Measurements from ENCODE around the gene TRIM8.
"Not testable (repeated sequence)": the region's sequence is repeated elsewhere in the genome, so short reads cannot be mapped to it uniquely, and the experiment has no call there.

Gene TRIM8

DNA sequence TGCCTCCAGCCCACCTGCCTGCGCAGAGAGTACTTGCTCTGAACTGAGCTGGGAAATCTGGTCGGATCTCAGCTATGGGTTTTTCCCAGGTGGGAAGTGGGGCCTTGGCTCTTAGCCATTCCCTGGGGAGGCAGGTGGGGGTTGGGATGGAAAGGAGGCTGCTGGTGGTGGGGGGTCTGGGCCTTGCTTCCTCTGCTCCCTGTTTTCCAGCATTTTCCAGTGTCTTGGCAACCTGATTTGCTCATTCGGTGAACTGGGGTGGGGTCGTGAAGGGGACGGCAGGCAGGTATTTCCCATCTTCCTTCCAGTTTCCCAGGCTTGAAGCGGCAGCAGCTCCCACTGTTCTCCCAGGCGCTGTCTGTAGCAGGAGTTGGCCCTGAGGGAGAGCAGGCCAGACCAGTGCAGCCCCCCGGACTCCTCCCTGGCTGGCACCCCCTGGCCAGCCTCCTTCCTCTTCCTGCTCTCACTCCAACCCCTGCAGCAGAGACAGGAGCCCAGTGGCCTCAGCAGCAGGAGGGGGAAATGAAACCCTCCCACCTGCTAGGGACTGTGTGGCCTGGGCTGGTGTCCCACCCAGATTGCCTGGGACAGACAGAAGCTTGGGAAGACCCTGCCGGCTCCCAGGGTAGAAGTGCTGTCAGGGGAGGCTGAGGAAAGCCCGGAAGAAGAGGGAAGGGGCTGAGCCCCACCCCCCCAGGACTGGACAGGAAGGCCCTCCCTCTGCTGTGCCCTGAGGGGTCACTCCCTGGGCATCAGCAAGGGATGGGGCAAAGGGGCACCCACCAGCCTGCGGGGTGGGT lies 6.6 kb downstream of the TRIM8 start:
- no peak for DNase-seq (ENCODE audit: low spot score)

DNA sequence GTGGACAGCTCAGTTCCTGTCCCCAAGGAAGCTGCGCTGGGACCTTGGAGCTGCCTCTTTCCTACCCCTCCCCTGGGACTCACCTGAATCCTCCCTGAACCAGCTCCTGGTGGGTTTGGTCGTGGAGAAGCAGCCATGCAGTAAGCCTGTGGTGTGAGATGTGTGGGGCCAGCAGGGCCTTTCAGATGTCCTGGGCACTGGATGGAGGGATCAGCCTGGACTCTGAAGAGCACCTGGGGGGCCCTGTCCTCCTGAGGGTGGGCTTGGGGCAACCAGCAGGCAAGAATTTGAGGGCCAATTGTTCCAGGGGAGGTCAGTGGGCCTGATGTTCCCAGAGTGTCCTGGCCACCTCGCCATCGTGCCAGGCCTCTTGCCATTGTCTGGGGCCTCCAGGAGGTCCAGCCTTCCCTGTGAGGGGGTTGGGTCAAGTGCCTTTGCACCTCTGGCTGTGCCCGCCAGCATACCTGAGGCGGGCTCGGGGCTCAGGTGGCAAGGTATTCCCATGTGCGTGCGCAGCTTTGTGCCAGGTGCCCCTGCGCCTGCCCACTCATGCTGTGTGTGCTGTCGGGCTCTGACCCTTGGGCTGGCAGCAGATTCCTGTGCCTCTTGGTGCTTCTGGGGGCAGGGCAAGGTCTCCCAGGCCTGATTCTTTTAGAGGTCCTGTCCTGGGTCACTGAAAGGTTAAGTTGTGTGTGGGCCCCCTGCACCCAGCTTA lies 7.3 kb downstream of the TRIM8 start:
- no peak for DNase-seq (ENCODE audit: low spot score)

DNA sequence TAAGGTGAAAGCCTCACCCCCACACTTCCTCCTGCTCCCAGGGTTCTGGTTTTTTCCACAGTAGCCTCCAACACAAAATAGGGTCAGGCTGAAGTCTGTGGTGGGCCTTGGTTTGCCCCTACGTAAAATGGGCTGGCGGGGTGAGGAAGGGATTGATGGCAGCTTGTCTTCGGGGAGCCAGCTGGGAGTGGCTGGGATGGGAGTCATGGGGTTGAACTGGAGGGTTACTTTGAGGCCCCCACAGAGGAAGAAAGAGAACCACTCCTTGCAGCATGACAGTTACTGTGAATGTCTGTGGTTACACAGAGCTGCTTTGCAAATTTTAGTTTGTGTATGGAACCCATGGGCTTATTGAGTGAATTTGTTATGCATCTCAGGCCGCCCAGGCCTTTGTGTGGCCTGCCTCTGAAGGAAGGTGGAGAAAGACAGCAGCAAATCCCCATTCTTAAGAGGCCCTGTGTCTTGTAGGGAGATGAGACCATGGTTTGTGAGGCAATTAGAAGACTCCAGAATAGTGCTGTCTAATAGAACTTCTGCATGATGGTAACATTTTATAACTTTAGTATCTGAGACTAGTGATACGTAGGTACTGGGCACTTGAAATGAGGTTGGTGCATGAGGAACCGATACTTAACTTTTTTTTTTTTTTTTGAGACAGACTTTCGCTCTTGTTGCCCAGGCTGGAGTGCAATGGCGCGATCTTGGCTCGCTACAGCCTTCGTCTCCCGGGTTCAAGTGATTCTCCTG lies 8.1 kb downstream of the TRIM8 start:
- no peak for DNase-seq (ENCODE audit: low spot score)

DNA sequence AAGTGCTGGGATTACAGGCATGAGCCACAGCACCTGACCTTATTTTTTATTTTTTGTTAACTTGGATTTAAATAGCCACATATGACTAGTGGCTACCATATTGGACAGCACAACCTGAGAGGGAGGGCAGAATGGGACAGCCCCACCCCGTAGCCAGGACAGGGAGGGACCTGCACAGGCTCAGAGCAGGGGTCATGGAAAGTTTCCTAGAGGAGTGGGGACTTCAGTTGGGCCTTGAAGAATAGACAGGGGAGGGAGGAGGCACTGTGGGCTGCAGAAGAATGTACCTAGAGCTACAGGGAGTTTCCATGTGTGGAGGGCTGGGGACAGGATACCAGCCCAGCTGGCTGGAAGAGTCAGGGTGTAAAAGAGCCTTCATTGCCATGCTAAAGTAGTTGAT lies 8.8 kb downstream of the TRIM8 start:
- no peak for DNase-seq (ENCODE audit: low spot score)

DNA sequence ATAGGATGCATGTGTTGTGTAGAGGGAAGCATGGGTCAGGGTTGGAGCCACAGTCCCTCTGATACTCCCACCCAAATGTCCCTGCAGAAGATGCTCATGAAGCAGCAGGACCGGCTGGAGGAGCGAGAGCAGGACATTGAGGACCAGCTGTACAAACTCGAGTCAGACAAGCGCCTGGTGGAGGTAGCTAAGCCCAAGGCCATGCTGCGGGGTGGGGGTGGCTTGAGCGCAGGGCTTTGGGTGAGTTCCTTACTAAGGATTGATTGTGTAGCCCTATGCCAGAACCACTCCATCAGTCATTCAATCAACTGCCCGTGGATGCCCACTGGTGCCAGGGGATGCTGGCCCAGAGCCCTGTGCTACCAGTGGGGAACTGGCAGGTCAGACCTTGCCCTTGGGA lies 10.3 kb downstream of the TRIM8 start:
- DNase-seq (ENCODE audit: low spot score), result no peak

DNA sequence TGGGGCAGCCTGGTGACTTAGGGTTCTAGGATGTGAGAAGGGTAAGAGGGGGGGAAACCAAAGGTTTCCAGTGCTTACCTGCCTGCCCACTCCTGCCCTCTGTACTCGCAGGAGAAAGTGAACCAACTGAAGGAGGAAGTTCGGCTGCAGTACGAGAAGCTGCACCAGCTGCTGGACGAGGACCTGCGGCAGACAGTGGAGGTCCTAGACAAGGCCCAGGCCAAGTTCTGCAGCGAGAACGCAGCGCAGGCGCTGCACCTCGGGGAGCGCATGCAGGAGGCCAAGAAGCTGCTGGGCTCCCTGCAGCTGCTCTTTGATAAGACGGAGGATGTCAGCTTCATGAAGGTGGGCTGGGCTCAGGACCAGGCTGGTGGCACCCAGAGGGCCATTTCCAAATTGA lies 10.7 kb downstream of the TRIM8 start:
- no peak for DNase-seq (ENCODE audit: low spot score)

DNA sequence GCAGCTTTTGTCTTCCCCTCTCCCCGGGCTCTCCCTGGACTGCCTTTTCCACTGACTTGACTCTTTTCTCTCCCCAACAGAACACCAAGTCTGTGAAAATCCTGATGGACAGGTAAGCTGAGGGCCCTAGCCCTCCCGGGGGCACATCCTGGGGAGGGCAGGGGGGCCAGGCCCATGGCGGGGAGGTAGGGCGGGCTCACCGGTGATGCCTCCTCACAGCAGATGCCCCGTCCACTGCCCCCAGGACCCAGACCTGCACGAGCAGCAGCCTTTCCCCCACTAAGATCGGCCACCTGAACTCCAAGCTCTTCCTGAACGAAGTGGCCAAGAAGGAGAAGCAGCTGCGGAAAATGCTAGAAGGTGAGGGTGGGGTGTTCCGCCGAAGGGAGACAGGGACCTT lies 11.7 kb downstream of the TRIM8 start:
- DNase-seq (ENCODE audit: low spot score), result no peak

DNA sequence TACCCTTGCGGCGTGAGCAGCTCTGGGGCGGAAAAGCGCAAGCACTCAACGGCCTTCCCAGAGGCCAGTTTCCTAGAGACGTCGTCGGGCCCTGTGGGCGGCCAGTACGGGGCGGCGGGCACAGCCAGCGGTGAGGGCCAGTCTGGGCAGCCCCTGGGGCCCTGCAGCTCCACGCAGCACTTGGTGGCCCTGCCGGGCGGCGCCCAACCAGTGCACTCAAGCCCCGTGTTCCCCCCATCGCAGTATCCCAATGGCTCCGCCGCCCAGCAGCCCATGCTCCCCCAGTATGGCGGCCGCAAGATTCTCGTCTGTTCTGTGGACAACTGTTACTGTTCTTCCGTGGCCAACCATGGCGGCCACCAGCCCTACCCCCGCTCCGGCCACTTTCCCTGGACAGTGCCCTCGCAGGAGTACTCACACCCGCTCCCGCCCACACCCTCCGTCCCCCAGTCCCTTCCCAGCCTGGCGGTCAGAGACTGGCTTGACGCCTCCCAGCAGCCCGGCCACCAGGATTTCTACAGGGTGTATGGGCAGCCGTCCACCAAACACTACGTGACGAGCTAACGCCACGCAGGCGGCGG lies 12.6 kb downstream of the TRIM8 start:
- no peak for DNase-seq (ENCODE audit: low spot score)

DNA sequence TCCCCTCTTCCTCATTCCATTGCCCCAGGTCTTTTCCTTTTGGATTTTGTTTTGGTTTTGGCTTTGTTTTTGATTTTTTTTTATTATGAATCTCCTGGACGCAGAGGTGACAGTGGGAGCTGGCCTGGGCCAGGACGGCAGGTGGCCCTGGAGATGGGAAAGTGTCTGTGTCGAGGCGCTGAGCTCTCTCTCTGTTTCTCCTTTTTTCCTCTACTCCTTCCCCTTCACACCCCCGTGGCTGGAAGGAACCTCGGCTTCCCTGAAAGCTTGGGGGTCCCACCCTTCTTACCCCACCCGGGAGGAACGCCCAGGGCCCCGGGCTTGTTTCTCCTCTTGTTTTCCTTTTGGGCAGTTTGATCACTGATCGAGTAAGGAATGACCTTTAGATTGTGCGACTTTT lies 13.2 kb downstream of the TRIM8 start:
- DNase-seq (ENCODE audit: low spot score), result no peak

DNA sequence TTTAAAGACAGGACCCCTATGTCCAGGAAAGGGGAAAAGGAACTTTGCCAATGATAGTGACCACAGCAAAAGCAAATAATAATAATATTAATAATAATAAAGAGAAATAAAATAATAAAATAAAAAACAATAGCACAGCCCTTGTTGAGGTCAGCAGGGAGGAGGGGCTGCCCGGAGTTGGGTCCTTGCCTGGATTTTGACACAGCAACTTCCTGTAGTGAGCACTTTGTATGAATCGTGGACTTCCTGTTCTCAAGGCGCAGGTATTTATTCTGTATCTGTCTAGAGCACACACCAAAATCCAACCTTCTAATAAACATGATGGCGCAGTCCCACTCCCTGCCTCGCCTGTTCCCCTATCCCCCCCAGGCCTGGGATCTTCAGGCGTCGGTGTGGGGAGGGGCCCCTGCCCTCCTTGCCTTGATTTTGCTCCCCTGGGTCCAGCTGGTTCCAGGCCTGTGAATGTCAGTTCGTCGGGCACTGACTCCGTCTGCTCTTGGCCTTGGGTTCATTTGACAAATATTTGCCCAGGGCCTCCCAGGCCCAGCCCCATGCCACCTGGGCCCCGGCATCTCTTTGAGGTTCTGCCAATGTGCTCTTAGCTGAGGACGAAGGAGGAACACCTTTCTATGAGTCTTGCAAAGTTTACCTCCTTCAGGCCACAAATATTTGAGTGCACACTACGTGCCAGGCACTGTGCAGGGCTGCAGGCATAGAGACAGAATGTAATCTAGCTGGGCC lies 13.9 kb downstream of the TRIM8 start:
- DNase-seq (ENCODE audit: low spot score), result no peak

DNA sequence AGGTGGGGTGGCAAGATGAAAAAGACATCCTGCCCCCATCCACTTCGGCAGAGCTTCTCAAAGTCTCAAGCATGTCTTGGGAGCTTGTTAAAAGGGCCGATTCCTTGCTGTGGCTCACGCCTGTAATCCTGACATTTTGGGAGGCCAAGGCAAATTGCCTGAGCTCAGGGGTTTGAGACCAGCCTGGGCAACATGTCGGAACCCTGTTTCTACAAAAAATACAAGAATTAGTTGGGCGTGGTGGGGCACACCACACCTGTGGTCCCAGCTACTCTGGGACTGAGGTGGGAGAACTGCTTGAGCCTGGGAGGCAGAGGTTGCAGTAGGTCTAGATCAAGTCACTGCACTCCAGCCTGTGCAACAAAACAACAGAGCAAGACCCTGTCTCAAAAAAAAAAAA lies 14.5 kb downstream of the TRIM8 start:
- DNase-seq (ENCODE audit: low spot score), result no peak

DNA sequence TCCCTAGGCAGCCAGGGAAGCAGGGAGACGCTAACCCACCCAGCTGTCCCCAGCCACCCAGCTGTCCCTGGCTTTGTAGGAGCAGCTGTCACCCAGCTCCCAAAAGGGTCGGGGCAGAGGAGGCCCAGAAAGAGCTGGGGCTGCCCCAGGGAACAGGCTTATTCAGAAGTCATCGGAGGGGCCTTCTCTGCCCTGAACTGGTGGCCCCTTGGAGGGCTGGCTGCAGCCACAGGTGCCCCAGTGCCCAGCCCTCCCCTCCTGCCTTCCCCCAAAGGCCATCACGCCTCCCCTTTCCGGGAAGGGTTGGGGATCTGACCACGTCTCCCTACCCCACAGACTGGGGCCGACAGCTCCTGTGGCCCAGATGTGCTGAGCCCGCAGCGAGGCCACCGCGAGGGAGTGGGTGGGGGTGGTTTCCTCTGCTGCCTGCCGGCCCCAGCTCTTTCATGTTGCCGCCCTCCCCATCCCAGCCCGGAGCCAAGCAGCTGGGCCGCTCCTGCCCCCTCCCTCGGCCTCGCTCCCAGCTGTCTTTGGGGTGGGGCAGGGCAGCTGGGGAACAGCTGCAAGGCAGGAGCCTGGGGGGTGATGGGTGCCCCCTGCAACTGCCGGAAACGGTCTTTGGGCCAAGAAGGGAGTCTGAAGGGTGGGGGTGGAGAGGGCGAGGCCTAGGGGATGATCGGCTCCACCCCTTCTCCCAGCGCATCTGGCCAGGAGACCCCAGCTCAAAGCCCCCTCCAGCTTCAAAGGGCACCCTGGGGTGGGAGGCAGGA lies 16.8 kb downstream of the TRIM8 start:
- DNase-seq (ENCODE audit: low spot score), result peak; percentile 69

DNA sequence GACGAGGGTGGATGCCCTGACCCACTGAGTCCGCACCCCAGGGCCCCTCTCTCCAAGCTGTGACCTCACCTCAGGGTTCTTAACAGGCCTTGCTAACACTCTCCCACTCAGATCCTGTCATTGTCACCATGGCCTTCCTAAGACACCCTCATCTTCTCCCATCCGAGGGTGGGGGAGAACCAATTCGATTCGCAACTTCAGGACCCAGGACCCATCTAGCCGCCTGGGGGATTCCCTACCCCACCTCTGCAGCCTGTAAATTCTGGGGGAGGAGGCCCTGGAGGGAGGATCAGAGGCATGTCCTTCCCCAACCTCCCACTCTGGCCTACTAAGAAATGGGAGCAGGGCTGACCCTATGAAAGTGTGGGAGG lies 17.4 kb downstream of the TRIM8 start:
- DNase-seq (ENCODE audit: low spot score), result no peak

DNA sequence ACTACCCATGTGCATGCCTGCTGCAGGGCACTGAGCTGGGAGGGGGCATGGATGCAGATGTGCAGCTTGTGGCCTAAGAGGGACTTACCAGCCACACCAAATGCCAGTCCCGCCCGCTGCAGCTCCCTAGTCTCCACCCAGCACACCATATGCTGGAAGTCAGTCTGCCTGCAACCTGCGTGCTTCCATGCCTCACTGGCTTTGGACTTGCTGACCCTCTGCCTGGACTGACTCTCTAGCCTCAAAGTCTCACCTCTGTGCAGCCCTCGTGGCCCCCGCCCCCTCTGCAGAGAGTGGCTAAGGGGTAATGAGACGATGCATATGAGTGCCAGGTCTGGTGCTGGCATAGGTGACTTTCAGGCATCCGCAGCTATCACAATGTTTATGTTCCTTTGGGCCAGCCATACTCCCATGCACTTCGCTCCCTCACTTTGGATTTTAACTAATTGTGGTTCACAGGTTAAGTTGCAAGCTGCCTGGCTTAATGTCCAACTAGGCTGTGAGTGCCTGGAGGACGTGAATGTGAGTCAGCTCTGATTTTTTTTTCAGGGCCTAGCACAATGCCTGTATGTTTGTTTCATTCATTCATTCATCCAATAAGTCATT lies 21.7 kb downstream of the TRIM8 start:
- no peak for DNase-seq (ENCODE audit: low spot score)

DNA sequence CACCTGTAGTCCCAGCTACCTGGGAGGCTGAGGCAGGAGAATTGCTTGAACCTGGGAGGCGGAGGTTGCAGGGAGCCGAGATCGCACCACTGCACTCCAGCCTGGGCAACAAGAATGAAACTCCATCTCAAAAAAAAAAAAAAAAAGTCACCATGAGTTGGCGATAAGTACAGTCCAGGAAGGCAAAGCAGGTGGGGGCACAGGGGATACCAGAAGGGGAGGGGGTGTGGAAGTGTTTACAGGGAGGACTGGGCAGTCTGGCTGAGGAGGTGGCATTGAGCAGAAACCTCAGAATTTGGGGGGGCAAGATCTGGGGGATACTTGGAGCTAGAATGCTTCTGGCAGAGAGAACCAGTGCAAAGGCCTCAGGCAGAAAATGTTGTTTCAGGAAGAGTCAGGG lies 23.1 kb downstream of the TRIM8 start:
- DNase-seq (ENCODE audit: low spot score), result not testable (repeated sequence)

DNA sequence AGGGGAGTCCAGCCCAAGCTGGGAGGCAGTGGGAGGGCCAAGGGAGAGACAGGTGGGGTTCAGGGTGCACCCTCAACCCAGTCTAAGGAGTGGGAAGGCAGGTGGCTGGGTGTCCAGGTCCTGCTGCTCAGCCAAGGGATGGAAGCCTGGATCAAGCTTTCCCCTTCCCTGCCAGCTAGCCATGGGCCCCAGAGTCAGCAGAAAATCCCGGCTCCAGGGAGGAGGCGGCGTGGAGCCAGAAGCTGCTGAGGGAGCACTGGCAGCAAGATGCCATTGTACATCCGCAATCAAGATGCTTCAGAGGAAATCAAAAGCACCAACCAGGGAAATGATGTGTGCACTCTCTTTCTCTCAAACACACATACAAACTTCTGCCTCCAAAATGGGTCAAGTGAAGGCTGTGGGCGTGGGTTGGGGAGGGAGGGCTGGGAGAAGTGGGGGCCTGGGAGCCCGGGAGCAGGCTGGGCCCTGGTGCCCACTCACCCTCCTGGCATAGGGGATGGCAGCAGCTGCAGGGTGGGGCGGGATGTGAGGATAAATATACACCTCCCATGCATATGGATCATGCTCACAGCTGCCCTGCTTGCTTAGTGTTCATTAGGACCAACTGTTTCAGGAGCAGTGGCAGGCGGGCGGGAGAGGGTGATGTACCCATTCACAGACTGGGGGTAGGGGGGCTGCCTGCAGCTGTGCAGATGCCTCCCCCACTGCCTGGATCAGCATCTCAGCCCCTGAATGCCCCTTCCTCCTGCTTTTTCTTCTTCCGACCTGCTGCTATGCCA lies 24.2 kb downstream of the TRIM8 start:
- no peak for DNase-seq (ENCODE audit: low spot score)

DNA sequence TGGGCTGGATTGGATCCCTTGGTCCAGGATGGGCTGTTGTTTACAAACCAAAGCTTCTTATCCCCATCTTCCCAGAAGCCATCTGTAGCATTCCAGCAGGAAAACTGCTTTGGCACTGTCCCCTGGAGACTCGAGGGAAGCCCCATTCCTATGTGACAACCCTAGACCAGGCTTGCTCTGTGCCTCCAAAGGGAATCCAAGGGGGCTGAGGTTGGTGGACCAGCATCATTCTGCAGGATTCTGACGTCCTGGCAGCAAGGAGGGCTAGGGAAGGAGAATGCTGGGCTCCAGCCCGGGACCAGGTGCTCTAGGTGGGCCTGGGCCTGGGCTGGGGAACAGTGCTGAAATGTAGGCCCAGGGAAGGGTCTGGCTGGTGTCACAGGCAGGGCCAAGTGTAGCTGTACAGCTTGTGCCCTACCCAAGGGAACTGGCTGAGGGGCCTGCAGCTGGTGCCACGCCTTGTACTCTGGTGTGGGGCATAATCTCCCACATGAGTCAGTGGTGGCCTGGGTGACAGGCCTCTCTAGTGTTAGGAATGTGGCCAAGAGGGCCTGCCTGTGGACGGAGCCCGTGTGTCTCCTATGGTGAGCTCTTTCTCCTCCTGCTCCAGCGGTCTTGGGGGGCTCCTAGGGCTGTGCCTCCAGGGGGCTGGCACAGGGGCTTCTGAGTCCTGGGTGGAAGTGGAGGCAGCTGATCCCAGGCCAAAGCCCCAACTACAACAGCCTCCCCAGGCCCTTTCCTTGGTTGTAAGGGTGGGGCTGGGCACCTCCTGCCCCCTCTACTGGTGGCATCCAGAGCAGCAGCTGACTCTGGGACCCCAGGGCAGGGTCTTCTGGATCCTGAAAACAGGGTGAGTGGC lies 25.2 kb downstream of the TRIM8 start:
- DNase-seq (ENCODE audit: low spot score), result peak; percentile 86

DNA sequence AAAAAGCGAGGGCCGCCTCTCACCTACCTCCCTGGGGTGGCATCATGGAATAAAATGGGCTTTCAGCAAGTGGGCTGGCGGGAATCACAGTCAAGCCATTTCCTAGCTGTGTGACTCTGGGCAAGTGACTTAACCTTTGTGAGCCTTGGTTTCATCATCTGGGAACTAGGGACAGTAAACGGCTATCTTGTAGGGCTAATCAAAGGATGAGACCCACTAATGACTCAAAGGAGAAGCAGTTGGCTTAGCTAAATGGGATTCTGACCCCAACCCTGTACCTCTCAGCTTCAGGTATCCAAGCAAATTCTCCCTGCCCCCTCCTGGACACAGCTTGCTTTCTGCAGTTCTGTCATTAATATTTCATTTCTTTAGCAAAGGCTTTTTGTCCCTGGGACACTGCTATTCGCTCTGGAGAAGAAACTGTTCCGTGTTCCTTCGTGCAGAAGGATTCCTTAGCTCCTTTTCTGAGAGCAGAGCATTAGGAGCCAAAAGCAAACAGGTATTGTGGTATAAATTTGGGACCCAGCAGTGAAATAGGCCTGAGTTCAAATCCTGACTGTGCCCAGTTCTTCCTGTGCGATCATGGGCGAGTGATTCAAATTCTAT lies 25.9 kb downstream of the TRIM8 start:
- no peak for DNase-seq (ENCODE audit: low spot score)
